ENCODE measurements around the gene MBD4. TPM values are rescaled to one million over a fixed set of nuclear protein-coding genes. Genes with fewer than 3 reads are reported as not detected.
"Not testable (repeated sequence)": the region's sequence is repeated elsewhere in the genome, so short reads cannot be mapped to it uniquely, and the experiment has no call there.

Gene MBD4
- total RNA-seq, 1 experiment from 2014 or later: 15.7 TPM

DNA sequence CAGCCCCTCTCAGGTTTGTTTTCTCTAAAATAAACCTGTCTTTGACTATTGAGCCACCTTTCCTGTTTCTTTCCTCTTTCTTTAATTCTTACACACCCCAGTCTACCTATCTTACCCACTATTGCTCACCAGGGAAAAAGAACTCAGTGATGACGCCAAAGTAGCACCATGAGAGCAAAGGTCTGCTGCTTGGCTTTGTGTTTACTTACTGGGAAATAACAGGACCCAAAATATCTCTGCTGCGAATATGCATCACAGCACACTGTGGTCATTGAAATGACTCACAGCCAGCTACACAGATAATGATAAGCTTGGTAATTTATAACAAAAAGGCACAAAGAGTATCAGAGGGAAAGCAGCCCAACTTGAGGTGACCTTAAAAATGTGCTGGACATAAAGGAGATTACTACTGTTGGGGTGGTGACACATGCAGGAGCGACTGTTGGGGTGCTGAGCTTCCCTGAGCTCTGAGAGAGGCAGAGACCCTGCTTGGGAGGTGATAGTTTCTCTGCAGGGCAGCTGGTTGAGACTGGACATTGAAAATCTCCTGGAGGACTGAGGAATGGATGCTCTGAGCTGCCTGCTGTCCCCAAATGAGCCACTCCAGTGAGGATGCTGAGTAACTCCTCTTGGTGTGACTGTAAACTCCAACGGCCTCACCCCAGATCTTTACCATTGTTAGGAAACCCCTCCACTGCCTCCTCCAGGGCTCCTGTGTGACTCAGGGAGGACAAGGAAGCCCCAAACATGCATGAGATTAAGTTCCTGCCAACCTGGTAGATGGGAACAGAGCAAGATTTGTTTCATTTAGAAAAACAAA is 25.9 kb downstream of the MBD4 start:
- intact Hi-C loops (cut with micrococcal nuclease): no loop called here
- Histone ChIP-seq H3K79me2 (ENCODE audit: insufficient read depth, low read length) (no peaks in the 10 kb centered on the region), H3K4me1 (ENCODE audit: control insufficient read depth in 1 of 2, insufficient read depth in 2 of 2, low read length in 2 of 2) (peaks cover 0 to 5% of the 10 kb centered on the region in 2 experiments; a peak in 1 of 4 replicates), H2AFZ (ENCODE audit: low read depth, low read length, poor library complexity, severe bottlenecking) (no peak overlapping the region), H4K20me1 (ENCODE audit: insufficient read depth) (no peaks in the 10 kb centered on the region), H3K9ac (ENCODE audit: low read length) (no peak overlapping the region), H3K9me3 (ENCODE audit: control insufficient read depth in 1 of 2, insufficient read depth in 1 of 2, low read depth in 1 of 2, low read length in 2 of 2) (no peaks in the 10 kb centered on the region), H3K27me3 (ENCODE audit: insufficient read depth, low read length) (peaks cover 3% of the 10 kb centered on the region; the same call in 1 of the 2 replicates), H3K27ac (ENCODE audit: low read depth, low read length) (no peak overlapping the region), H3K9me2 (ENCODE audit: insufficient read depth) (no peaks in the 10 kb centered on the region), H3K4me2 (ENCODE audit: low read length) (no peak overlapping the region), H3K4me3 (replicated peaks in 1 of 2; ENCODE audit: low read depth in 1 of 2, low read length in 2 of 2) (no peak overlapping the region), H3K36me3 (ENCODE audit: control insufficient read depth in 1 of 2, insufficient read depth in 2 of 2, low read length in 2 of 2) (no peaks in the 10 kb centered on the region)
- TF ChIP-seq, protein P1, sequence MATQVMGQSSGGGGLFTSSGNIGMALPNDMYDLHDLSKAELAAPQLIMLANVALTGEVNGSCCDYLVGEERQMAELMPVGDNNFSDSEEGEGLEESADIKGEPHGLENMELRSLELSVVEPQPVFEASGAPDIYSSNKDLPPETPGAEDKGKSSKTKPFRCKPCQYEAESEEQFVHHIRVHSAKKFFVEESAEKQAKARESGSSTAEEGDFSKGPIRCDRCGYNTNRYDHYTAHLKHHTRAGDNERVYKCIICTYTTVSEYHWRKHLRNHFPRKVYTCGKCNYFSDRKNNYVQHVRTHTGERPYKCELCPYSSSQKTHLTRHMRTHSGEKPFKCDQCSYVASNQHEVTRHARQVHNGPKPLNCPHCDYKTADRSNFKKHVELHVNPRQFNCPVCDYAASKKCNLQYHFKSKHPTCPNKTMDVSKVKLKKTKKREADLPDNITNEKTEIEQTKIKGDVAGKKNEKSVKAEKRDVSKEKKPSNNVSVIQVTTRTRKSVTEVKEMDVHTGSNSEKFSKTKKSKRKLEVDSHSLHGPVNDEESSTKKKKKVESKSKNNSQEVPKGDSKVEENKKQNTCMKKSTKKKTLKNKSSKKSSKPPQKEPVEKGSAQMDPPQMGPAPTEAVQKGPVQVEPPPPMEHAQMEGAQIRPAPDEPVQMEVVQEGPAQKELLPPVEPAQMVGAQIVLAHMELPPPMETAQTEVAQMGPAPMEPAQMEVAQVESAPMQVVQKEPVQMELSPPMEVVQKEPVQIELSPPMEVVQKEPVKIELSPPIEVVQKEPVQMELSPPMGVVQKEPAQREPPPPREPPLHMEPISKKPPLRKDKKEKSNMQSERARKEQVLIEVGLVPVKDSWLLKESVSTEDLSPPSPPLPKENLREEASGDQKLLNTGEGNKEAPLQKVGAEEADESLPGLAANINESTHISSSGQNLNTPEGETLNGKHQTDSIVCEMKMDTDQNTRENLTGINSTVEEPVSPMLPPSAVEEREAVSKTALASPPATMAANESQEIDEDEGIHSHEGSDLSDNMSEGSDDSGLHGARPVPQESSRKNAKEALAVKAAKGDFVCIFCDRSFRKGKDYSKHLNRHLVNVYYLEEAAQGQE (IDR thresholded peaks at IDR 0.05; ENCODE audit: low read depth): no peak
- 0 out of 2 replicates have a peak, but pooled peaks have one; percentile 8 for TF ChIP-seq JUND (IDR thresholded peaks at IDR 0.05)
- DNase-seq (ENCODE audit: low read depth, low spot score): no peak
- ChIA-PET POLR2A (interaction anchor here (1.1 kb wide), 1 partner anchor 14 kb away, joined by 4 read pairs; no protein-coding TSS in a partner anchor), CTCF (interaction anchor here (1.1 kb wide), 1 partner anchor 692 kb away, joined by 3 read pairs; no protein-coding TSS in a partner anchor), RAD21 (ENCODE audit: low non-redundant PET in 1 of 2, low total read pairs in 2 of 2, uncharacterized antibody in 2 of 2, unreplicated experiment in 2 of 2) (no interaction called here)
- no peak for ATAC-seq
- BruUV-seq (replicated peaks): no TSS peak

DNA sequence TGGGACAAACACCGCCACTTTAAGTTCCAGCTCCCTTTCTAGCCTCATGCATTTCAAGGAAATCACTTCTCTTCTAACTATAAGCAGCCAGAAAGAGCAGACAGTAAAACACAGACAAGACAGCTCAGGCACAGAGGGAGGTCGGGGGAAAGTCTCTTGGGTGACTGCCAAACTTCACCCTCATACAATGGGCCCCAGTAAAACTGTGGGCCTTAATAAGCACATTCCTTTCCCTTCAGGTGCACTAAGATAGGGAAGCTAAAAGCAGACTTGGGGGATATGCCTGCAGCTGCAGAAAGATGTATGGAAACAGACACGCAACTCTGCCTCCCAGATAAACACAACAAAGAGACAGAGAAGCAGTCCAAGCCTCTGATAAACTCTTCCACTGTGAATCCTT is 26.5 kb downstream of the MBD4 start:
- ATAC-seq; BruUV-seq (replicated peaks); H3K4me1 ChIP-seq (ENCODE audit: control insufficient read depth in 1 of 2, insufficient read depth in 2 of 2, low read length in 2 of 2); intact Hi-C loops (cut with micrococcal nuclease); H3K27me3 ChIP-seq (ENCODE audit: insufficient read depth, low read length); H3K9me2 ChIP-seq (ENCODE audit: insufficient read depth); DNase-seq (ENCODE audit: low read depth, low spot score); H3K9me3 ChIP-seq (ENCODE audit: control insufficient read depth in 1 of 2, insufficient read depth in 1 of 2, low read depth in 1 of 2, low read length in 2 of 2); POLR2A ChIA-PET; H3K4me2 ChIP-seq (ENCODE audit: low read length); RAD21 ChIA-PET (ENCODE audit: low non-redundant PET in 1 of 2, low total read pairs in 2 of 2, uncharacterized antibody in 2 of 2, unreplicated experiment in 2 of 2); H3K9ac ChIP-seq (ENCODE audit: low read length); H3K4me3 ChIP-seq (replicated peaks in 1 of 2; ENCODE audit: low read depth in 1 of 2, low read length in 2 of 2); H3K79me2 ChIP-seq (ENCODE audit: insufficient read depth, low read length); H4K20me1 ChIP-seq (ENCODE audit: insufficient read depth); H2AFZ ChIP-seq (ENCODE audit: low read depth, low read length, poor library complexity, severe bottlenecking); H3K36me3 ChIP-seq (ENCODE audit: control insufficient read depth in 1 of 2, insufficient read depth in 2 of 2, low read length in 2 of 2); H3K27ac ChIP-seq (ENCODE audit: low read depth, low read length): not testable (repeated sequence)
- CTCF ChIA-PET: interaction anchor here (1.1 kb wide), 1 partner anchor 692 kb away, joined by 3 read pairs; no protein-coding TSS in a partner anchor

Data from HCT116 (cell line).